ENCODE measurements around the gene MEI1. TPM values are rescaled to one million over a fixed set of nuclear protein-coding genes. Genes with fewer than 3 reads are reported as not detected.

The MEI1 gene
- total RNA-seq, 1 donor: 0.27 TPM

DNA sequence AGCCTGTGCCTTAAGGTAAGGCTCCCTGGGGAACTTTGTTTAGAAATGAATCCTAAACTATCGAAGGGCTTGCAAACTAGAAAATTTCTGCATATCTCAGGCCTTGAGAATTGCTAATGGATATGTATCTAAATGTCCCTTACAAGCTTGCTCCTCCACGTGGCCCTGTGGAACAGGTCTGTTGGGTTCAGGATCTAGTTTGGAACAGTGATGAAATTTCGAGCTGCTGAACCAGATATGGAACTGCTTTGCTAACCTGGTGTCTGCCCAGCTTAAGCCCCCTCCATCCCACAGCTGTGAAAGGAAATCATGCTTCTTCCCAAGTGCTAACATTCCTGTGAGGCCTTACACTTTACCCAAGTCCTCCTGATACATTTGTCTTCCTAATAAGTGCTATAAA lies 145.2 kb downstream of the MEI1 start:
- DNase-seq (ENCODE audit: low read depth): no peak
- H3K4me3 ChIP-seq (ENCODE audit: low read depth, low read length): no peak overlapping the region
- TF ChIP-seq, protein P1, sequence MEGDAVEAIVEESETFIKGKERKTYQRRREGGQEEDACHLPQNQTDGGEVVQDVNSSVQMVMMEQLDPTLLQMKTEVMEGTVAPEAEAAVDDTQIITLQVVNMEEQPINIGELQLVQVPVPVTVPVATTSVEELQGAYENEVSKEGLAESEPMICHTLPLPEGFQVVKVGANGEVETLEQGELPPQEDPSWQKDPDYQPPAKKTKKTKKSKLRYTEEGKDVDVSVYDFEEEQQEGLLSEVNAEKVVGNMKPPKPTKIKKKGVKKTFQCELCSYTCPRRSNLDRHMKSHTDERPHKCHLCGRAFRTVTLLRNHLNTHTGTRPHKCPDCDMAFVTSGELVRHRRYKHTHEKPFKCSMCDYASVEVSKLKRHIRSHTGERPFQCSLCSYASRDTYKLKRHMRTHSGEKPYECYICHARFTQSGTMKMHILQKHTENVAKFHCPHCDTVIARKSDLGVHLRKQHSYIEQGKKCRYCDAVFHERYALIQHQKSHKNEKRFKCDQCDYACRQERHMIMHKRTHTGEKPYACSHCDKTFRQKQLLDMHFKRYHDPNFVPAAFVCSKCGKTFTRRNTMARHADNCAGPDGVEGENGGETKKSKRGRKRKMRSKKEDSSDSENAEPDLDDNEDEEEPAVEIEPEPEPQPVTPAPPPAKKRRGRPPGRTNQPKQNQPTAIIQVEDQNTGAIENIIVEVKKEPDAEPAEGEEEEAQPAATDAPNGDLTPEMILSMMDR (IDR thresholded peaks at IDR 0.05; ENCODE audit: insufficient read depth, low read length): no peak

DNA sequence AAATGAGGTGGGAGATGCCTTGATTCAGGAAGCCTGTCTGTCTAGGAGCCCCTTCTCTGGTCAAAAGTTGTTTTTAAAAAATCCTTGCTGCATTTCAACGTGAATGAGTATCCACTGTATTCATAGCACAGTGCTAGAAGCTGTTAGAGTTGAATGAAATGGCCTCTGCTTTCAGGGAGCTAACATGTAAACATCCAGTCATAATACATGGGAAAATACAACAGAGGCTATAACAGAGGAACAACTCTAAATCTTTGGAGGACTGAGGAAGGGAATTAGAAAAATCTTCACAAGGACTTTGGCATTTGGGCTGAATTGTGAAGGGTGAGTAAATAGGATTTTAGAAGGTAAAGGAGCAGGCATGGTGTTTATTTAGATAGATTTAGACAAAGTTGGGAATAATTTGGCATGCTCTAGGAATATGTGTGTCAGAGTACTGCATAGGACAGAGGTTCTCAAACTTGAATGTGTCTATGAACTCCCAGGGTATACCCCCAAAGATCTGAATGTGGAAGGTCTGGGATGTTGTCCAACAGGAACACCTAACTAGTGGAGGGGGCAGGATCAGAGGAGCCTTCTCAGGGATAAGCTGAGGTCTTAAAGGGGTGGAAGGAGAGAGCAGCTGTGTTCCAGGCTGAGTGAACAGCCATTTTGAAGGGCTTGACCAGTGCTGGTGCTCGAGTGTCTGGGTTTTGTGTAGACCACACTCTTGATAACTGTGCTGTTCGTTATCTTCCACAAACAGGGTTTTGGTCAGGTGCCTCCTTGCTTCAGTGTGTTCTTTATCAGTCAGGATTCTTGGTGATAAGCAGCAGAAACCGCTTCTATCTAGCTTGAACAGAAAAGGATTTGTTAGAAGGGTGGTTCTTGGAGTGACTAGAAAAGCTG lies 146.3 kb downstream of the MEI1 start:
- peak; percentile 13 for DNase-seq (ENCODE audit: low read depth)
- H3K4me3 ChIP-seq (ENCODE audit: low read depth, low read length): no peak overlapping the region
- TF ChIP-seq, protein P1 (IDR thresholded peaks at IDR 0.05; ENCODE audit: insufficient read depth, low read length): no peak

DNA sequence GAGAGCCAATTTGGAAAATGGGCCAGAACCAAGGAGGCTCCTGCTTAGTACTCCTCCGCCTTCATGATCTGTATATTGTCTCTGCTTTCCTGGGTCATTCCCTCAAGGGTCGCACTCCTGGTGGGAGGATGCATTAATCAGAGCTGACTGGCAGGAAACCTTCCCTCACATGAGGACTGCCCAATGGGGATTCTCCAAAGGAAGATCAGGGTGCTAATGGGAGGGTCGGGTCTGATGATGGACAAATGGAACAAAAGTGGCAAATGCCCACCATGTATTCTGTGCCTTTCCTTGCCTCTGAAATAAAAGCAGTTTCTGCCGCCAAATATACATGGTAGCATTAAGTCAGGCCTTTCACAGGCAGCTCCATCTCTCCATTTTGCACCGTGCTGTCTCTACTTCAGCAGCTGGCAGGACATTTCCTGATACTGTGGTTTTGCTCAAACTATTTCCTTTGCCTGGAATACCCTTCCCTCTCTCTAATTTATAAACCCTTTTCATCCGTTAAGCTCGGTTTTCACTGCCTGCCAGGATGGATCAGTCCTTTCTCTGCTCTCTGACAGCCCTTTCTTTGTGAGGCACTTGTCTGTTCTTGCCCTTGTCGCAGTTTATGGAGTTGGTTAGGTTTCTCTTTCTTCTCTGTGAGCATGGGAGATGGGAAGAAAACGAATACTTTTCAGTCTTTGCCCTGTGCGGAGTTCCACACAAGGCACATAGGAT lies 147.1 kb downstream of the MEI1 start:
- TF ChIP-seq, protein P1 (IDR thresholded peaks at IDR 0.05; ENCODE audit: insufficient read depth, low read length): no peak
- H3K4me3 ChIP-seq (ENCODE audit: low read depth, low read length): no peak overlapping the region
- DNase-seq (ENCODE audit: low read depth): no peak

DNA sequence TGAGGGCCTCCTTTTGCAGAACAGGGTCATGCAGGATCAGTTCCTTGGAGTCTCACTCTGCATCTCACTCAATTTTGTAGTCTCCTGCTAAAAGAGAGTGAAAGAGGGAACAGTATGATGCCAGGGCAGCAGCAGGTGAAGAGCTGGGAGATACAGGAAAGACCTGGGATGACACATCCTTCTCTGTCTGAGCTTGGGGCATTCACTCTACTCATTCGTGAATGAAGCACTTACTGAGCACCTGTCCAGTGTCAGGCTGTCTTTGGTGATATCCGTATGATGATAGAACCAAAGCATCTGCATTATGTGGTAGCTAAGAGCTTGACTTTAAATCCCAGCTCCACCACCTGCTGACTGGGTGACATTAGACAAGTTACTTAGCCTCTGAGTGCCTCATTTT lies 148.0 kb downstream of the MEI1 start:
- DNase-seq (ENCODE audit: low read depth): no peak
- H3K4me3 ChIP-seq (ENCODE audit: low read depth, low read length): no peak overlapping the region
- TF ChIP-seq, protein P1 (IDR thresholded peaks at IDR 0.05; ENCODE audit: insufficient read depth, low read length): no peak

DNA sequence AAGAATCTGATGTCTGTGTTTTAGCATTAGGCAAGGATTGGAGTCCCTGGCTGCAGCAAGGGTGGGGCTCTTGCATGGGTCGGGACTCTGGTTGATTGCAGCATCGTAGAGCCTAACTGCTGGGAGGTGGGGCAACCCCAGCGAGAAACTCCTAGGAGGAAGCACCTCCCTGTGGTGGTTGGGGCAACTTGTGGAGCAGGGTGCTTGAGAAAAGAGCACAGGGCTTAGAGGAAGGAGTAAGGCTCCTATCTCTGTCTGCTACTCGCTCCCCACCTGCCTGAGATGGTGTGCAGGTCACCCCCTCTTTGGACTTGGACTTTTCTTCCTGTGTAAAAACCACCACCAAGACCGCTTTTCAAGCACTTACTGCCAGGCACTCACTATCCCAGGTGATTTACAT lies 149.2 kb downstream of the MEI1 start:
- TF ChIP-seq, protein P1 (IDR thresholded peaks at IDR 0.05; ENCODE audit: insufficient read depth, low read length): no peak
- DNase-seq (ENCODE audit: low read depth): peak; percentile 43

More for the DNA sequence above, 149.2 kb downstream of the MEI1 start:
- H3K4me3 ChIP-seq (ENCODE audit: low read depth, low read length): no peak overlapping the region

Small RNA genes lying within 50 kb of the gene (small RNA-seq; reads per million reads assigned to genes)
- gene HMGN2P10 (not detected), gene RF00019 (not detected), gene RNU6-476P (not detected), gene RNU6ATAC22P (not detected)

Other genes with a start within 250 kb of the MEI1 start
- 34.6 and 35.7 TPM in 2 replicates for gene PHF5A, start 230.8 kb upstream of the MEI1 start, total RNA-seq (ENCODE audit: low replicate concordance)
- 42.2 and 45.9 TPM in 2 replicates for gene ACO2, start 230.4 kb upstream of the MEI1 start, total RNA-seq (ENCODE audit: low replicate concordance)
- 18.7 and 27.7 TPM in 2 replicates for gene POLR3H, start 155.0 kb upstream of the MEI1 start, total RNA-seq (ENCODE audit: low replicate concordance)
- 3.3 and 3.8 TPM in 2 replicates for gene CSDC2, start 138.5 kb upstream of the MEI1 start, total RNA-seq (ENCODE audit: low replicate concordance)
- 29.0 and 37.9 TPM in 2 replicates for gene PMM1, start 109.7 kb upstream of the MEI1 start, total RNA-seq (ENCODE audit: low replicate concordance)
- gene DESI1, start 78.5 kb upstream of the MEI1 start, total RNA-seq (ENCODE audit: low replicate concordance): 4.8 and 20.8 TPM in 2 replicates
- 214 and 276 TPM in 2 replicates for gene XRCC6, start 78.2 kb upstream of the MEI1 start, total RNA-seq (ENCODE audit: low replicate concordance)
- gene SNU13, start 10.6 kb upstream of the MEI1 start, total RNA-seq (ENCODE audit: low replicate concordance): 15.4 and 82.5 TPM in 2 replicates
- 5.7 and 8.1 TPM in 2 replicates for gene CCDC134, start 101.2 kb downstream of the MEI1 start, total RNA-seq (ENCODE audit: low replicate concordance)
- gene SREBF2, start 133.6 kb downstream of the MEI1 start, total RNA-seq (ENCODE audit: low replicate concordance): 52.8 and 112 TPM in 2 replicates
- gene SHISA8, start 215.6 kb downstream of the MEI1 start, total RNA-seq (ENCODE audit: low replicate concordance): not detected in 2 replicates
- 0.08 and 0.18 TPM in 2 replicates for gene TNFRSF13C, start 227.3 kb downstream of the MEI1 start, total RNA-seq (ENCODE audit: low replicate concordance)
- gene CENPM, start 247.6 kb downstream of the MEI1 start, total RNA-seq (ENCODE audit: low replicate concordance): 1.1 and 16.9 TPM in 2 replicates